ENCODE measurements around the gene ULBP3.

GRCh38 chr6:150016324-150017185 is 52.4 kb downstream of the ULBP3 start:
- TF ChIP-seq CTCF (conservative IDR thresholded peaks at IDR 0.05; ENCODE audit: low read depth, low read length) (peak; percentile 63), MAZ (IDR thresholded peaks at IDR 0.05; ENCODE audit: borderline replicate concordance, low read depth, low read length) (no peak), SMC3 (IDR thresholded peaks at IDR 0.05; ENCODE audit: low read depth, low read length) (peak; percentile 64), FOS (IDR thresholded peaks at IDR 0.05; ENCODE audit: low read depth, low read length) (no peak), MXI1 (IDR thresholded peaks at IDR 0.05; ENCODE audit: borderline replicate concordance, low read depth, low read length) (no peak), CEBPB (IDR thresholded peaks at IDR 0.05; ENCODE audit: low read depth, low read length) (no peak), POLR2A (IDR thresholded peaks at IDR 0.05; ENCODE audit: low read depth, low read length) (no peak), RAD21 (IDR thresholded peaks at IDR 0.05; ENCODE audit: low read length) (peak; percentile 67)
